Stomach (tissue), 4 donors: ENCODE data around the gene MRGPRX1.

ENCODE experiments used
- CTCF ChIP-seq, 7 experiments: fragments of 450-650 bp in 4 of 7; fragments of 200-600 bp in 3 of 7; sonication (generic) in 3 of 7; IDR thresholded peaks; one replicate each; pipeline ENCODE4 v1.5.1; 2016 to 2019; ENCODE audit warnings: antibody characterized with exemption in 7 of 7, control low read depth in 2 of 7, mild to moderate bottlenecking in 1 of 7
- EP300 ChIP-seq: sonication (generic); formaldehyde crosslinking; IDR thresholded peaks from one replicate; pipeline ENCODE4 v1.6.1; 2017; ENCODE audit warnings: antibody characterized with exemption

- TF ChIP-seq CTCF (IDR thresholded peaks at IDR 0.05) (no peak), EP300 (no peak)
Measured at GRCh38 chr11:18956630-18957029, 17.4 kb upstream of the MRGPRX1 start.
